GM23248 (cell line): Measurements from ENCODE around the gene GIGYF2. TPM values are rescaled to one million over a fixed set of nuclear protein-coding genes. Genes with fewer than 3 reads are reported as not detected.

Experiments
- DNase-seq: peaks from one replicate; pipeline ENCODE4 v3.0.0-alpha.2; 2015
- H2AFZ ChIP-seq: fragments of 200-600 bp; sonication (generic); 2 replicates; pipeline ENCODE4 v1.6.1; 2016; ENCODE audit warnings: antibody characterized with exemption
- H3F3A ChIP-seq: fragments of 200-600 bp; sonication (generic); 2 replicates; pipeline ENCODE4 v1.6.1; 2016; ENCODE audit warnings: mild to moderate bottlenecking, antibody characterized with exemption, mixed run types; ENCODE audit not compliant: insufficient read depth
- H3K27ac ChIP-seq: fragments of 200-600 bp; sonication (generic); 2 replicates; pipeline ENCODE4 v1.5.1; 2016; ENCODE audit warnings: mild to moderate bottlenecking
- H3K27me3 ChIP-seq: fragments of 200-600 bp; sonication (generic); replicated peaks from 2 replicates; pipeline ENCODE4 v1.6.1; 2016; ENCODE audit warnings: mild to moderate bottlenecking; ENCODE audit not compliant: insufficient read depth
- H3K36me3 ChIP-seq: fragments of 200-600 bp; sonication (generic); 2 replicates; pipeline ENCODE4 v1.6.1; 2016; ENCODE audit warnings: low read depth, mild to moderate bottlenecking
- H3K4me1 ChIP-seq: fragments of 200-600 bp; sonication (generic); 2 replicates; pipeline ENCODE4 v1.6.1; 2016; ENCODE audit warnings: mild to moderate bottlenecking; ENCODE audit not compliant: insufficient read depth
- H3K4me2 ChIP-seq: fragments of 200-600 bp; sonication (generic); one replicate; pipeline ENCODE4 v1.6.1; 2016; ENCODE audit warnings: mild to moderate bottlenecking; ENCODE audit not compliant: unreplicated experiment
- H3K4me3 ChIP-seq: fragments of 200-600 bp; sonication (generic); 2 replicates; pipeline ENCODE4 v1.5.1; 2016; ENCODE audit warnings: mild to moderate bottlenecking
- H3K79me2 ChIP-seq: fragments of 200-600 bp; sonication (generic); 2 replicates; pipeline ENCODE4 v1.6.1; 2016; ENCODE audit warnings: mild to moderate bottlenecking; ENCODE audit not compliant: insufficient read depth
- H3K9ac ChIP-seq: fragments of 200-600 bp; sonication (generic); 2 replicates; pipeline ENCODE4 v1.6.1; 2016; ENCODE audit warnings: mild to moderate bottlenecking
- H3K9me2 ChIP-seq: fragments of 200-600 bp; sonication (generic); 2 replicates; pipeline ENCODE4 v1.6.1; 2016; ENCODE audit warnings: mixed run types, mild to moderate bottlenecking, moderate library complexity; ENCODE audit not compliant: insufficient read depth
- H3K9me3 ChIP-seq: fragments of 200-600 bp; sonication (generic); one replicate; pipeline ENCODE4 v1.6.1; 2017; ENCODE audit warnings: low read depth
- H4K20me1 ChIP-seq: fragments of 200-600 bp; sonication (generic); 2 replicates; pipeline ENCODE4 v1.6.0; 2016; ENCODE audit not compliant: insufficient read depth
- EZH2 ChIP-seq: fragments of 200-600 bp; sonication (generic); IDR thresholded peaks from 2 replicates; pipeline ENCODE4 v1.6.1; 2018; ENCODE audit warnings: antibody characterized with exemption, mild to moderate bottlenecking; ENCODE audit not compliant: insufficient read depth, poor library complexity, severe bottlenecking
- EZH2phosphoT487 ChIP-seq: fragments of 200-600 bp; sonication (generic); IDR thresholded peaks from 2 replicates; pipeline ENCODE4 v1.6.1; 2018; ENCODE audit warnings: antibody characterized with exemption, moderate library complexity, mild to moderate bottlenecking, low read depth; ENCODE audit not compliant: insufficient read depth
- WGBS, 2 experiments: methylation state at CpG; one replicate each; pipeline ENCODE4 v1.1.6; 2015 to 2017; ENCODE audit warnings: low lambda C conversion rate in 2 of 2, low coverage in 1 of 2; ENCODE audit errors: missing lambda C conversion rate in 2 of 2; 5-methylcytosine and 5-hydroxymethylcytosine counted together
- in situ Hi-C: fragments of 300-500 bp; cut with MboI; formaldehyde crosslinking; loops from 2 replicates; pipeline ENCODE4 v1.15.0; 2020
- polyA plus RNA-seq: library from polyadenylated mRNA; unstranded; fragments of >200 nt; fragmentation: Nextera tagmentation; extraction: Ambion mirVana; gene quantifications from 2 replicates; pipeline ENCODE4 v1.2.1, GENCODE V29; 2016
- total RNA-seq: library from RNA; depleted of rRNA; stranded (reverse); fragments of >200 nt; shearing (Covaris generic); gene quantifications from 2 replicates; pipeline ENCODE4 v1.2.3, GENCODE V29; 2014

Gene GIGYF2
- total and polyA plus RNA-seq, 2 experiments from 2014 or later = 27.2 to 35.2 TPM

- H3K4me3 ChIP-seq = no peak overlapping the region
- no peak overlapping the region for H3K27ac ChIP-seq
- no peak overlapping the region for H3K9ac ChIP-seq
- TF ChIP-seq EZH2 (no peak), EZH2phosphoT487 (no peak)
- H3K27me3 ChIP-seq = no peaks in the 10 kb centered on the region
- no peaks in the 10 kb centered on the region for H3K9me3 ChIP-seq
- DNase-seq = no peak
- H3F3A ChIP-seq = 0 out of 2 replicates have a peak, but pooled peaks cover 4% of the 10 kb centered on the region
- H3K4me1 ChIP-seq = no peaks in the 10 kb centered on the region
- no peak overlapping the region for H2AFZ ChIP-seq
- H3K79me2 ChIP-seq = peaks cover 13% of the 10 kb centered on the region
- in situ Hi-C loops = no loop called here
- no peaks in the 10 kb centered on the region for H3K9me2 ChIP-seq
- no peaks in the 10 kb centered on the region for H4K20me1 ChIP-seq
- 84 to 90% methylated on average over 5 of the region's 5 CpGs for WGBS, 2 experiments
- peaks cover 48% of the 10 kb centered on the region for H3K36me3 ChIP-seq
- no peak overlapping the region for H3K4me2 ChIP-seq
Measured at GRCh38 chr2:232809349-232810124, 112.4 kb downstream of the GIGYF2 start.

- no peak for TF ChIP-seq EZH2
- no peak for TF ChIP-seq EZH2phosphoT487
- H2AFZ ChIP-seq = no peak overlapping the region
- H3K27me3 ChIP-seq = no peaks in the 10 kb centered on the region
- no peaks in the 10 kb centered on the region for H3K9me3 ChIP-seq
- 94 to 96% methylated on average over 1 of the region's 1 CpG for WGBS, 2 experiments
- H3K4me3 ChIP-seq = no peak overlapping the region
- no peak overlapping the region for H3K27ac ChIP-seq
- H3K36me3 ChIP-seq = peaks cover 53% of the 10 kb centered on the region
- H3K4me1 ChIP-seq = no peaks in the 10 kb centered on the region
- peaks cover 3% of the 10 kb centered on the region for H3K79me2 ChIP-seq
- no peaks in the 10 kb centered on the region for H3K9me2 ChIP-seq
- DNase-seq = no peak
- no peak overlapping the region for H3K9ac ChIP-seq
- in situ Hi-C loops = no loop called here
- no peak overlapping the region for H3K4me2 ChIP-seq
- no peaks in the 10 kb centered on the region for H4K20me1 ChIP-seq
- 0 out of 2 replicates have a peak, but pooled peaks cover 4% of the 10 kb centered on the region for H3F3A ChIP-seq
Measured at GRCh38 chr2:232810444-232810843, 113.3 kb downstream of the GIGYF2 start.

GRCh38 chr2:232815569-232815968 is 118.4 kb downstream of the GIGYF2 start:
- 94 to 98% methylated on average over 3 of the region's 3 CpGs for WGBS, 2 experiments
- Histone ChIP-seq H3K79me2 (no peaks in the 10 kb centered on the region), H3K27ac (no peak overlapping the region), H3K4me3 (no peak overlapping the region), H3F3A (0 out of 2 replicates have a peak, but pooled peaks cover 6% of the 10 kb centered on the region), H3K9ac (no peak overlapping the region), H3K27me3 (no peaks in the 10 kb centered on the region), H3K4me2 (no peak overlapping the region), H4K20me1 (no peaks in the 10 kb centered on the region), H3K4me1 (no peaks in the 10 kb centered on the region), H2AFZ (no peak overlapping the region), H3K9me3 (no peaks in the 10 kb centered on the region), H3K9me2 (no peaks in the 10 kb centered on the region), H3K36me3 (peaks cover 65% of the 10 kb centered on the region)
- in situ Hi-C loops = no loop called here
- TF ChIP-seq EZH2phosphoT487 (no peak), EZH2 (no peak)
- no peak for DNase-seq

- in situ Hi-C loops = no loop called here
- Histone ChIP-seq H2AFZ (no peak overlapping the region), H3K9ac (no peak overlapping the region), H3K4me2 (no peak overlapping the region), H3K4me3 (no peak overlapping the region), H3K9me3 (no peaks in the 10 kb centered on the region), H3K4me1 (no peaks in the 10 kb centered on the region), H3K36me3 (peaks cover 64% of the 10 kb centered on the region), H3K27ac (no peak overlapping the region), H3K27me3 (no peaks in the 10 kb centered on the region), H3F3A (0 out of 2 replicates have a peak, but pooled peaks cover 5% of the 10 kb centered on the region), H4K20me1 (no peaks in the 10 kb centered on the region), H3K9me2 (no peaks in the 10 kb centered on the region), H3K79me2 (no peaks in the 10 kb centered on the region)
- WGBS, 2 experiments = 92 to 95% methylated on average over 10 of the region's 10 CpGs
- no peak for TF ChIP-seq EZH2
- TF ChIP-seq EZH2phosphoT487 = no peak
- no peak for DNase-seq
Measured at GRCh38 chr2:232816657-232817056, 119.5 kb downstream of the GIGYF2 start.
